H1 (cell line): ENCODE measurements around the gene C16orf54. TPM values are rescaled to one million over a fixed set of nuclear protein-coding genes. Genes with fewer than 3 reads are reported as not detected.

Source experiments
- CTCF ChIA-PET: fragments of 300-600 bp; sonication (Branson Sonifier 250); formaldehyde crosslinking; loops from one replicate; lab custom pipeline; 2021; ENCODE audit not compliant: partially characterized antibody; lab: Charles Lee
- POLR2A ChIA-PET: fragments of 300-600 bp; sonication (Branson Sonifier 250); formaldehyde crosslinking; loops from one replicate; lab custom pipeline; 2021; ENCODE audit warnings: inconsistent platforms; ENCODE audit not compliant: partially characterized antibody; lab: Charles Lee
- DNase-seq, 2 experiments: peaks; one replicate each; pipeline versions ENCODE4 v3.0.0 to v3.0.0-alpha.2; 2010 to 2022; ENCODE audit warnings: low spot score in 2 of 2, low read depth in 1 of 2, mixed read lengths in 1 of 2
- FAIRE-seq: peaks from 2 replicates; lab custom pipeline; 2011; peaks lifted over from hg19 to GRCh38; lab: Jason Lieb, UNC
- H2AFZ ChIP-seq: 2 replicates; pipeline ENCODE4 v1.8.1; 2012; ENCODE audit warnings: low read length, inconsistent platforms
- H2AK5ac ChIP-seq: 2 replicates; pipeline ENCODE4 v1.6.1; 2013; ENCODE audit warnings: low read depth, low read length
- H2BK120ac ChIP-seq: replicated peaks from 2 replicates; pipeline ENCODE3; 2013; ENCODE audit warnings: low read depth, low read length, inconsistent platforms
- H2BK12ac ChIP-seq: 2 replicates; pipeline ENCODE4 v1.6.1; 2013; ENCODE audit warnings: low read depth, low read length
- H2BK15ac ChIP-seq: 2 replicates; pipeline ENCODE4 v1.6.1; 2013; ENCODE audit warnings: low read length
- H2BK20ac ChIP-seq: 2 replicates; pipeline ENCODE4 v1.6.1; 2013; ENCODE audit warnings: low read length
- H2BK5ac ChIP-seq: 2 replicates; pipeline ENCODE4 v1.6.1; 2013; ENCODE audit warnings: low read depth, low read length
- H3K14ac ChIP-seq: 2 replicates; pipeline ENCODE4 v1.6.1; 2013; ENCODE audit warnings: inconsistent platforms; ENCODE audit not compliant: insufficient read length
- H3K18ac ChIP-seq: 2 replicates; pipeline ENCODE4 v1.6.1; 2013; ENCODE audit warnings: low read length; ENCODE audit errors: extremely low read depth
- H3K23ac ChIP-seq: 2 replicates; pipeline ENCODE4 v1.6.1; 2013; ENCODE audit warnings: inconsistent platforms; ENCODE audit not compliant: insufficient read length
- H3K23me2 ChIP-seq: 2 replicates; pipeline ENCODE4 v1.6.1; 2013; ENCODE audit warnings: low read depth, low read length
- H3K27ac ChIP-seq: 2 replicates; pipeline ENCODE4 v1.6.1; 2011; ENCODE audit warnings: low read depth, low read length, inconsistent platforms
- H3K27me3 ChIP-seq, 4 experiments: replicated peaks in 1 of 4; 1 replicate in 1 of 4; 2 replicates in 3 of 4; pipeline versions ENCODE4 v1.6.1 to v1.8.1; 2011 to 2013; ENCODE audit warnings: low read length in 3 of 4, mild to moderate bottlenecking in 3 of 4, inconsistent platforms in 2 of 4, mixed read lengths in 2 of 4, moderate library complexity in 1 of 4; ENCODE audit not compliant: control insufficient read depth in 3 of 4, insufficient read depth in 3 of 4; ENCODE audit errors: extremely low read depth in 1 of 4
- H3K36me3 ChIP-seq, 4 experiments: 2 replicates each; pipeline versions ENCODE4 v1.6.1 to v1.8.1; 2011 to 2013; ENCODE audit warnings: mild to moderate bottlenecking in 4 of 4, low read length in 3 of 4, moderate library complexity in 2 of 4, control low read depth in 1 of 4, inconsistent platforms in 1 of 4; ENCODE audit not compliant: insufficient read depth in 4 of 4, control insufficient read depth in 2 of 4
- H3K4ac ChIP-seq: replicated peaks from 2 replicates; pipeline ENCODE3; 2013; ENCODE audit warnings: low read length, low read depth, mixed read lengths, inconsistent platforms; ENCODE audit not compliant: insufficient read length
- H3K4me1 ChIP-seq, 4 experiments: replicated peaks in 1 of 4; 1 replicate in 1 of 4; 2 replicates in 3 of 4; pipeline versions ENCODE4 v1.6.1 to v1.8.1; 2011 to 2013; ENCODE audit warnings: low read length in 3 of 4, inconsistent platforms in 2 of 4, mixed read lengths in 1 of 4; ENCODE audit not compliant: insufficient read depth in 4 of 4, control insufficient read depth in 3 of 4
- H3K4me2 ChIP-seq, 2 experiments: 2 replicates each; pipeline versions ENCODE4 v1.6.1 to v1.8.1; 2011 to 2013; ENCODE audit warnings: low read depth in 2 of 2, low read length in 2 of 2, control low read depth in 1 of 2, inconsistent platforms in 1 of 2, mild to moderate bottlenecking in 1 of 2; ENCODE audit not compliant: insufficient read depth in 1 of 2
- H3K4me3 ChIP-seq, 4 experiments: fragments of 200-600, 300-600 bp in 1 of 4; sonication (generic), shearing (Covaris generic), sonication (Bioruptor Twin) in 1 of 4; 2 replicates each; pipeline versions ENCODE4 v1.5.1 to v1.8.1; 2011 to 2016; ENCODE audit warnings: low read length in 4 of 4, low read depth in 3 of 4, control low read depth in 2 of 4, inconsistent platforms in 2 of 4, mild to moderate bottlenecking in 2 of 4, mixed read lengths in 1 of 4, moderate library complexity in 1 of 4; ENCODE audit not compliant: insufficient read depth in 2 of 4; ENCODE audit errors: extremely low read depth in 1 of 4
- H3K56ac ChIP-seq: replicated peaks from 2 replicates; pipeline ENCODE3; 2013; ENCODE audit warnings: low read depth, mild to moderate bottlenecking, mixed read lengths, low read length, inconsistent platforms; ENCODE audit not compliant: insufficient read length
- H3K79me1 ChIP-seq: 2 replicates; pipeline ENCODE4 v1.6.1; 2013; ENCODE audit warnings: low read depth, low read length, control low read depth
- H3K79me2 ChIP-seq, 2 experiments: 2 replicates each; pipeline versions ENCODE4 v1.6.1 to v1.8.1; 2012 to 2013; ENCODE audit warnings: low read length in 2 of 2, mild to moderate bottlenecking in 2 of 2, inconsistent platforms in 1 of 2; ENCODE audit not compliant: insufficient read depth in 2 of 2, control insufficient read depth in 1 of 2
- H3K9ac ChIP-seq, 4 experiments: replicated peaks in 1 of 4; 1 replicate in 1 of 4; 2 replicates in 3 of 4; pipeline versions ENCODE4 v1.6.1 to v1.8.1; 2011 to 2013; ENCODE audit warnings: low read depth in 3 of 4, low read length in 3 of 4, control low read depth in 2 of 4, mild to moderate bottlenecking in 2 of 4, moderate library complexity in 2 of 4, inconsistent platforms in 1 of 4; ENCODE audit errors: extremely low read depth in 1 of 4
- H3K9me3 ChIP-seq, 2 experiments: 2 replicates each; pipeline versions ENCODE4 v1.6.1 to v1.8.1; 2012 to 2013; ENCODE audit warnings: mild to moderate bottlenecking in 2 of 2, moderate library complexity in 2 of 2, control low read depth in 1 of 2, inconsistent platforms in 1 of 2, low read depth in 1 of 2, low read length in 1 of 2, mixed read lengths in 1 of 2; ENCODE audit not compliant: insufficient read depth in 2 of 2
- H4K20me1 ChIP-seq, 2 experiments: replicated peaks in 1 of 2; 2 replicates each; pipeline versions ENCODE3 to v1.8.1; 2011 to 2013; ENCODE audit warnings: inconsistent platforms in 2 of 2, low read length in 2 of 2, mild to moderate bottlenecking in 1 of 2; ENCODE audit not compliant: insufficient read depth in 2 of 2, control insufficient read depth in 1 of 2
- H4K5ac ChIP-seq: 2 replicates; pipeline ENCODE4 v1.6.1; 2013; ENCODE audit warnings: low read length, low read depth, mixed read lengths, inconsistent platforms; ENCODE audit not compliant: insufficient read length
- H4K8ac ChIP-seq: 2 replicates; pipeline ENCODE4 v1.8.0; 2013; ENCODE audit warnings: mild to moderate bottlenecking, moderate library complexity, low read length, inconsistent platforms; ENCODE audit not compliant: insufficient read depth; ENCODE audit errors: extremely low read depth
- H4K91ac ChIP-seq: replicated peaks from 2 replicates; pipeline ENCODE3; 2013; ENCODE audit warnings: low read length, mixed read lengths, inconsistent platforms; ENCODE audit not compliant: insufficient read length
- BACH1 ChIP-seq: IDR thresholded peaks from 2 replicates; pipeline ENCODE4 v1.6.1; 2012; ENCODE audit warnings: low read length, improper control_type of control experiment
- BRCA1 ChIP-seq: IDR thresholded peaks from 2 replicates; pipeline ENCODE4 v1.6.1; 2012; ENCODE audit warnings: low read depth, low read length, improper control_type of control experiment
- CHD2 ChIP-seq: IDR thresholded peaks from 2 replicates; pipeline ENCODE4 v1.6.1; 2012; ENCODE audit warnings: low read length, improper control_type of control experiment
- CTBP2 ChIP-seq: IDR thresholded peaks from 2 replicates; pipeline ENCODE4 v1.7.0; 2011; ENCODE audit warnings: borderline replicate concordance, mild to moderate bottlenecking, moderate library complexity, mixed read lengths, low read length; ENCODE audit not compliant: insufficient read depth, insufficient read length
- EGR1 ChIP-seq: IDR thresholded peaks from 2 replicates; pipeline ENCODE4 v1.6.1; 2011; ENCODE audit warnings: low read depth, low read length, borderline replicate concordance
- EZH2 ChIP-seq: fragments of 200-600 bp; sonication (generic); IDR thresholded peaks from 2 replicates; pipeline ENCODE4 v1.7.1; 2012; ENCODE audit warnings: low read depth, mild to moderate bottlenecking, moderate library complexity, low read length, inconsistent platforms; ENCODE audit not compliant: severe bottlenecking
- HDAC6 ChIP-seq: IDR thresholded peaks from one replicate; pipeline ENCODE4 v1.7.1; 2012; ENCODE audit warnings: low read depth, mild to moderate bottlenecking, inconsistent platforms, low read length, moderate library complexity
- KDM4A ChIP-seq: IDR thresholded peaks from one replicate; pipeline ENCODE4 v1.7.1; 2012; ENCODE audit warnings: low read depth, mild to moderate bottlenecking, moderate library complexity, low read length, inconsistent platforms; ENCODE audit not compliant: severe bottlenecking
- MAFK ChIP-seq: IDR thresholded peaks from 2 replicates; pipeline ENCODE4 v1.6.1; 2012; ENCODE audit warnings: low read depth, mild to moderate bottlenecking, improper control_type of control experiment, low read length
- POU5F1 ChIP-seq: IDR thresholded peaks from 2 replicates; pipeline ENCODE4 v1.6.1; 2011; ENCODE audit warnings: low read depth, mild to moderate bottlenecking, low read length, moderate library complexity
- RXRA ChIP-seq: IDR thresholded peaks from 2 replicates; pipeline ENCODE4 v1.6.1; 2011; ENCODE audit warnings: low read depth, mild to moderate bottlenecking, low read length, moderate library complexity; ENCODE audit not compliant: insufficient read depth
- SIN3A ChIP-seq, 2 experiments: IDR thresholded peaks in 1 of 2; conservative IDR thresholded peaks in 1 of 2; 2 replicates each; pipeline ENCODE4 v1.6.1; 2011 to 2012; ENCODE audit warnings: low read length in 2 of 2, improper control_type of control experiment in 1 of 2, low read depth in 1 of 2, mild to moderate bottlenecking in 1 of 2
- SP2 ChIP-seq: IDR thresholded peaks from 2 replicates; pipeline ENCODE4 v1.6.1; 2012; ENCODE audit warnings: mild to moderate bottlenecking, low read length, inconsistent platforms
- TAF7 ChIP-seq: optimal IDR thresholded peaks from 2 replicates; pipeline ENCODE3; 2011; ENCODE audit warnings: low read depth, mild to moderate bottlenecking, inconsistent platforms, low read length, moderate library complexity, borderline replicate concordance
- WGBS, 2 experiments: shearing (Covaris generic) in 1 of 2; methylation state at CpG; one replicate each; pipeline versions ENCODE4 v1.1.6 to v1.1.7; 2013 to 2015; ENCODE audit warnings: low lambda C conversion rate in 2 of 2, mixed read lengths in 2 of 2, inconsistent platforms in 1 of 2, low coverage in 1 of 2, missing lambda C conversion rate in 1 of 2; ENCODE audit not compliant: insufficient replicate concordance in 2 of 2, insufficient coverage in 1 of 2, insufficient read length in 1 of 2; ENCODE audit errors: extremely low coverage in 1 of 2, missing lambda C conversion rate in 1 of 2; 5-methylcytosine and 5-hydroxymethylcytosine counted together
- polyA plus RNA-seq, 7 experiments: library from polyadenylated mRNA; depleted of rRNA in 3 of 7; stranded (reverse) in 5 of 7; unstranded in 2 of 7; fragments of >200 nt in 5 of 7; fragments of 200-250 nt in 2 of 7; gene quantifications; 1 replicate in 5 of 7; 2 replicates in 1 of 7; 4 replicates in 1 of 7; pipeline versions ENCODE4 v1.2.1 to v1.2.3, GENCODE V29; 2011 to 2013; ENCODE audit warnings: missing spikeins in 2 of 7, mixed read lengths in 2 of 7
- total RNA-seq: library from RNA; stranded (reverse); fragmentation: NEBNext Ultra II Directional; extraction: Animal tissue kit (Norgen Biotek cat#: 25700); gene quantifications from 2 replicates; pipeline ENCODE4 v1.2.1, GENCODE V29; 2021

Gene C16orf54
- total and polyA plus RNA-seq, 2 of the 8 experiments (the other 6 are each of a cell fraction or from before 2014, with no cell fraction given): not detected

GRCh38 chr16:29720703-29721102, 25.1 kb downstream of the C16orf54 start:
- no peaks in the 10 kb centered on the region for H3K9me3 ChIP-seq
- no peak overlapping the region for H2BK5ac ChIP-seq
- H3K23me2 ChIP-seq: no peaks in the 10 kb centered on the region
- CTCF ChIA-PET: interaction anchor here (0.8 to 12.2 kb wide), 9 partner anchors 8 to 72 kb away, joined by 3 to 138 read pairs (median 4); no protein-coding TSS in a partner anchor
- no peak overlapping the region for H3K4ac ChIP-seq
- no peak overlapping the region for H2BK20ac ChIP-seq
- H3K27ac ChIP-seq: no peak overlapping the region
- no peak overlapping the region for H3K9ac ChIP-seq
- no peaks in the 10 kb centered on the region for H3K27me3 ChIP-seq
- H2AK5ac ChIP-seq: no peak overlapping the region
- peaks cover 0 to 87% of the 10 kb centered on the region in 2 experiments; a peak in 3 of 4 replicates for H3K79me2 ChIP-seq
- peaks cover 2% of the 10 kb centered on the region; the same call in 1 of the 2 replicates for H3K79me1 ChIP-seq
- H4K91ac ChIP-seq: no peak overlapping the region
- H3K36me3 ChIP-seq: peaks cover 4 to 43% (median 10%) of the 10 kb centered on the region in 4 experiments; a peak in 6 of 8 replicates
- H3K56ac ChIP-seq: no peak overlapping the region
- H4K8ac ChIP-seq: no peak overlapping the region; the same call in 1 of the 2 replicates
- no peak overlapping the region for H2AFZ ChIP-seq
- 81% methylated on average over 5 of the region's 5 CpGs; no CpG with 5 or more reads in 1 of the 2 experiments for whole genome bisulfite sequencing, 2 experiments
- DNase-seq (no peak), FAIRE-seq (no peak)
- H3K23ac ChIP-seq: no peak overlapping the region
- H2BK15ac ChIP-seq: no peak overlapping the region
- H3K4me2 ChIP-seq: no peak overlapping the region
- H3K14ac ChIP-seq: no peak overlapping the region
- POLR2A ChIA-PET: interaction anchor here (0.6 to 26.3 kb wide), 7 partner anchors 11 to 763 kb away, joined by 3 to 490 read pairs (median 3); partner anchors contain the start of gene KIF22
- H3K4me3 ChIP-seq: no peak overlapping the region
- no peak overlapping the region for H2BK12ac ChIP-seq
- H3K4me1 ChIP-seq: peaks cover 0 to 10% (median 4%) of the 10 kb centered on the region in 4 experiments; a peak in 5 of 7 replicates
- no peak overlapping the region; the same call in 1 of the 2 replicates for H3K18ac ChIP-seq
- H2BK120ac ChIP-seq: no peak overlapping the region
- H4K5ac ChIP-seq: no peak overlapping the region
- H4K20me1 ChIP-seq: peaks cover 0 to 2% of the 10 kb centered on the region in 2 experiments
- TF ChIP-seq MAFK: no peak
- no peak for TF ChIP-seq EGR1
- no peak for TF ChIP-seq EZH2
- TF ChIP-seq CHD2: no peak
- no peak for TF ChIP-seq SP2
- TF ChIP-seq CTBP2: no peak
- no peak for TF ChIP-seq TAF7
- TF ChIP-seq SIN3A (conservative IDR thresholded peaks at IDR 0.05 in 1 of 2, IDR thresholded peaks at IDR 0.05 in 1 of 2; ENCODE audit: low read depth in 1 of 2, low read length in 2 of 2): no peak
- no peak for TF ChIP-seq BRCA1
- no peak for TF ChIP-seq POU5F1
- no peak for TF ChIP-seq RXRA
- no peak for TF ChIP-seq KDM4A
- no peak for TF ChIP-seq HDAC6
- no peak for TF ChIP-seq BACH1
